ENCODE results near the gene PODXL.

DNA sequence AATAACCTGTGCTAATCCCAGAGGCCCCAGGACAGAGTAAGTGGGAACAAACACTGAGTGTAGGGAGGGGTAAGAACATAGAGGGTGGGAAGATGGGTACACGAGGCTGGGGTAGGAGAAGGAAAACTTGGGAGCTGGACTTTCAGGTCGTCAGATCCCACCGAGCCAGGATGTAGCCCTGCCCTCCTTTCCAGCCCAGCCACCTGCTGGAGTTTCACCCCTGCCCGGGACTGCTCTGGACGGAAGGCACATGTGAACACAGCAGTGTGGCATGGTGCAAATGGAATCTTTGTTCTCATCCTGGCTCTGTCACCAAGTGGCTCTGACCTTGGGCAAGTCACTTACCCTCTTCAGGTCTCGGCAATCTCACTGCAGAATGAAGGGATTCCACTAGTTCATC, 52.8 kb downstream of the PODXL start:
- TF ChIP-seq CTCF (IDR thresholded peaks at IDR 0.05; ENCODE audit: low read length) (no peak), EZH2 (IDR thresholded peaks at IDR 0.05; ENCODE audit: borderline replicate concordance, low read length) (no peak)
